GM21528 (cell line): ENCODE results near the gene MUC3A.

Source experiments
- ATAC-seq: cut with Tn5 transposase; IDR thresholded peaks from one replicate; pipeline ENCODE4 v1.9.1; 2021; ENCODE audit warnings: mild to moderate bottlenecking, moderate library complexity; ENCODE audit not compliant: unreplicated experiment, low FRiP score

Gene MUC3A

GRCh38 chr7:100943693-100944092 is 5.6 kb upstream of the MUC3A start:
- no peak for ATAC-seq

GRCh38 chr7:100944138-100944537 is 5.2 kb upstream of the MUC3A start:
- no peak for ATAC-seq

GRCh38 chr7:100946111-100946510 is 3.2 kb upstream of the MUC3A start:
- no peak for ATAC-seq

- no peak for ATAC-seq
Measured at GRCh38 chr7:100946766-100947365, 2.5 kb upstream of the MUC3A start.

- ATAC-seq = no peak
Measured at GRCh38 chr7:100947792-100948191, 1.5 kb upstream of the MUC3A start.

- ATAC-seq = no peak
Measured at GRCh38 chr7:100949933-100950443, 654 bp downstream of the MUC3A start.

GRCh38 chr7:100951172-100951571 is 1.8 kb downstream of the MUC3A start:
- no peak for ATAC-seq

GRCh38 chr7:100951888-100952560 is 2.7 kb downstream of the MUC3A start:
- no peak for ATAC-seq

- no peak for ATAC-seq
Measured at GRCh38 chr7:100952641-100953040, 3.3 kb downstream of the MUC3A start.

- no peak for ATAC-seq
Measured at GRCh38 chr7:100957832-100958421, 8.6 kb downstream of the MUC3A start.

- no peak for ATAC-seq
Measured at GRCh38 chr7:100959894-100960293, 10.6 kb downstream of the MUC3A start.

GRCh38 chr7:100962537-100962936 is 13.2 kb downstream of the MUC3A start:
- ATAC-seq = no peak

GRCh38 chr7:100963386-100963785 is 14.1 kb downstream of the MUC3A start:
- no peak for ATAC-seq

- no peak for ATAC-seq
Measured at GRCh38 chr7:100963874-100964273, 14.5 kb downstream of the MUC3A start.

- ATAC-seq = no peak
Measured at GRCh38 chr7:100964630-100965029, 15.3 kb downstream of the MUC3A start.

- ATAC-seq = no peak
Measured at GRCh38 chr7:100965045-100965722, 15.8 kb downstream of the MUC3A start.

- no peak for ATAC-seq
Measured at GRCh38 chr7:100965723-100966541, 16.6 kb downstream of the MUC3A start.

GRCh38 chr7:100966542-100967291 is 17.4 kb downstream of the MUC3A start:
- no peak for ATAC-seq

- ATAC-seq = no peak
Measured at GRCh38 chr7:100967292-100967863, 18.0 kb downstream of the MUC3A start.
